NOMO-1 treated with dmso at 0.1 percent for 144 hours (cell line): ENCODE results near the gene GREM2.

Source experiments
- DNase-seq: peaks from one replicate; lab custom pipeline; 2025; ENCODE audit not compliant: unreplicated experiment; lab: John Stamatoyannopoulos, UW

The GREM2 gene

GRCh38 chr1:240610636-240611035 lies 1.3 kb downstream of the GREM2 start:
- DNase-seq, result no peak

DNA sequence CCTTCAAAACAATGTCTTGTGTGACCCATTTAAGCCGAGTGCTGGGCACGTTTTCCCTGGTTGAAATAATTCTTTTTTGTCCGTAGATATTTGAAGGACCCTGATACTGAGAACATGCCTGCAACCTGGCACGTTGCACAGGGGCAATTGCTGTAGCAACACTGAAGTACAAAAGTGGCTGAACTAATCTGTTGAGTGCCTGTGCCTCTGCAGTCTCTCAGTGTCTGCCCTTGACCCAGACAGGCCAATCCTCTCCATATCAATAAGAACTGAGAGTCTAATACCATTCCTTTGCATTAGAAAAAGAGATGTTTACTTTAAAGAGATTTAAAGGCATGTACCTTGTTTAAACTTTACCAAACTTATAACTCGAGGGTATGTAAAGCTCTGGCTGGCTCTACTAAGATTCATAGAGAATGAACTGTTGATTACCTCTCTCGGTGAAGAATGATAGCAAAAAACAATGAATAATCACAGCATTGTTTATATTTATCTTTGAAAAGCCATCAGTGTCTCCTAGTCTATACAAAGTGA lies 2.4 kb downstream of the GREM2 start:
- no peak for DNase-seq

GRCh38 chr1:240608707-240609106 lies 3.2 kb downstream of the GREM2 start:
- DNase-seq, result no peak

DNA sequence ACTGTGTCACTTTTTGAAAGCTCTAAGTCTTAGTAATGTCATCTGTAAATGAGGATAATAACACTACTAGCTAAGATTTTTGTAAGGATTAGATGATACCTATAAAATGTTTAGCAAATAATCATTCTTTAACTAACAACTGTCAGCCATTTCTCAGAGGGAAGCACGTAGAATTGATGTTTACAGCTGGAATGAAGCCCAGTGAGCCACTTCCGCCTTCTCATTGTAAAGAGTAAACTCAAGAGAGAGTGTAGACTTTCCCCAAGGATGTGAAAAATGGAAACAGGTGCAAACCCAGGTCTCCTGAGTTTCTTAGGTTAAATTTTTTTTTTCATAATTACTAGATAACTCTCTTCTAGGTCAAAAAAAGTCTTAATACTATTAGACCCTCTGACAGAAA lies 4.9 kb downstream of the GREM2 start:
- no peak for DNase-seq

GRCh38 chr1:240602189-240602588 lies 9.8 kb downstream of the GREM2 start:
- no peak for DNase-seq

- no peak for DNase-seq
Measured at GRCh38 chr1:240599830-240600229, 12.1 kb downstream of the GREM2 start.

- DNase-seq, result no peak
Measured at GRCh38 chr1:240599299-240599698, 12.7 kb downstream of the GREM2 start.

GRCh38 chr1:240598216-240599001 lies 13.5 kb downstream of the GREM2 start:
- DNase-seq, result no peak

DNA sequence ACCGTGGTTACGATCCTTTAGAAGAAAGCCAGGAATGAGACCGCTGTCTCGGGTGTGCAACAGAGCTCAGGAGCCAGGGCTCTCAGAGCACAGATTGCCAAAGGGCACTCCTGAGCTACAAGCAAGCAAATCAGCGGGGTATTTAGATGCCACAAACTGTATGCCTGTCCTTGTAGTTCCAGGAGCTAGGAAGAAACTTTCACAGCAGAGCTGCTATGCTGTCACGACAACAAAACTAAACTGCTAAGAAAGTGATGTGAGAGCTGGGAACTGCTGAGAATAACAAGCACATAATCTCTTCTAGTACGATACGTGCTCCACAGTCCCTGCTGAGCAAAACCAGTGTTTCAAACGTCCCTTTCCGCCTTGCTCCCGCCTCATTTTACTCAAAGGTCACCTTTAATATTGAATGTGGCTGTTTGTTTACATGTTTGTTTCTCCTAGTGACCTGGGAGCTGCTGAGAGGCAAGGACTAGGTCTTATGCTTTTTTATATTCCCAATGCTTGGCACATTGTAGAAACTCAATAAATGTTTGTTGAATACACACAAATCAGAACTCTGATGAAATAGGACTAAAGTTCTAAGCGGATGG lies 14.7 kb downstream of the GREM2 start:
- DNase-seq, result no peak

- DNase-seq, result no peak
Measured at GRCh38 chr1:240595476-240595875, 16.5 kb downstream of the GREM2 start.

DNA sequence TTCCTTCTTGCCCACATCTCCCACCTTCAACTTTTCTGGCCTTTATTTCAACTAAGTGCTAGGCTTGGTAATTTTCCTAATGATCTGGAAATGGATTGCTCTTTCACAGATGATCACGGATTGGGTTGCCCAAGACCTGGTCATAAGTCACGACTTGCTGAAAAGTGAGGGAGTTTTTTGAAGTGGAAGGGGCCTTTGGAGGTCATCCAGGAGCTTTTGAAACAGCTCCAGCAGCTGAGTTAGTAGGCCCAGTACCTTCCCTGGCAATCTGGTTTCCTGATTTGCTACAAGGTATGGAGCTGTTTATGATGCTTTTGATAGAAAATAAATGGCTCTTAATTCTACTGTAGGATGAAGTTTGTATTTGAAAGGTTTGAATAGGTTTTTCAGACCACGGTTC lies 20.4 kb downstream of the GREM2 start:
- no peak for DNase-seq

DNA sequence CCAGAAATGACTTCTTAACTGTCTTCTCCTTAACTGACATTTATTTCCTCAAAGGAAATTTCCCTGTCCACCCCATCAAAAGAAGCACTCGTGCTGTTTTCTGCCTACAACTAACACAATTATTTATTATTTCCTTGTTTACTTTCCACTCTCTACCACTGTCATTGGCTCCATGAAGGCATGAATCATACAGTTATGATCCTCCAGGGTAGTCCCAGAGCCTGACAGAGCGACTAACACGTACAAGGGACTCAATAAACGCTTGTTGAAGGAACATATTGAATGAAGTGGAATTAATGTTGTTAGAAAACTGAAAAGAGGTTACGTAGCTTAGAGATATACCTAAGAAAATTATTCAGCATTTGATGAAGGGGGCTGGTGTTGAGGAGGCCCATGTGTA lies 20.9 kb downstream of the GREM2 start:
- no peak for DNase-seq

DNA sequence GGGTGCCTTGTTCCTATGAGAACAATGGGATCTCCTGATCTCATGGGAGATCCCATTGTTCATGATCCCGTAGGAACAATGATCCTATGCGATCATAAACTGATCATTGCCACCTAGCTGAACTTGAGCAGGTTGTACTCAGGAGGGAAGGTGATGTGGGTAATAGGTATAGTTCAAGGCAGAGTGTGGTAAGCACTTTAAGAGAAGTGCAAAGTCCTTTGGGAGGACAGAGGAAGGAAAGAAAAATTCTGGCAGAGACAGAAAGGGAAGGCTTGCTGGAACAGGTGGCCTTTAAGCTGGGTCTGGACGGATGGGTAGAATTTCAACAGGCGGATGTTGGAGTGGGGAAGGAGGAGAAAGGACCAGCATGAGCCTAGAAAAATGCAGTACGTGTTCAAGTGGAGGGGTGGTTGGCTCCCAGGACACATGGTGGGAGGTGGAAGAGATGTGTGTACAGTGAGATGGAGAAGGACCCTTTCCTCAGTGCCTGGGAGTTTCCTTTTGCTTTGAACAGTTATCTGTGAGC lies 22.3 kb downstream of the GREM2 start:
- DNase-seq, result no peak

DNA sequence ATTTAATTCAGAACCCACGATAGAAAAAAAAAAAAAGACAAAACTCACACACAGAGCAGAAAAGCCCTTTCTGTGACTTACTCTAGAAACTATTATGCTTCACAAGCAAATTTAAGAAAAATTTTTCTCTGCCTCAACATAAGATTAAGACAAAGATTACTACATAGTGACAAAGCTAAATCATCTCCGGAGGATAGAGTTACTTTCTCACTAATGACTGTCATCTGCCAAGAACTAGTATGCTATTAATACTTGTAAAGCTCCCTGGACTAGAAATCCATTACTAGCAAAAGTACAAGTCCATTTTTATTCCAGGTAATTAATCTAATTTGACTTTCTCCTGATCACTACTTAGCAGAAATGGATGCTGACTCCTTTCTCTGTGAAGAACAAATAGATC lies 25.9 kb downstream of the GREM2 start:
- no peak for DNase-seq

GRCh38 chr1:240582953-240583352 lies 29.0 kb downstream of the GREM2 start:
- DNase-seq, result no peak

DNA sequence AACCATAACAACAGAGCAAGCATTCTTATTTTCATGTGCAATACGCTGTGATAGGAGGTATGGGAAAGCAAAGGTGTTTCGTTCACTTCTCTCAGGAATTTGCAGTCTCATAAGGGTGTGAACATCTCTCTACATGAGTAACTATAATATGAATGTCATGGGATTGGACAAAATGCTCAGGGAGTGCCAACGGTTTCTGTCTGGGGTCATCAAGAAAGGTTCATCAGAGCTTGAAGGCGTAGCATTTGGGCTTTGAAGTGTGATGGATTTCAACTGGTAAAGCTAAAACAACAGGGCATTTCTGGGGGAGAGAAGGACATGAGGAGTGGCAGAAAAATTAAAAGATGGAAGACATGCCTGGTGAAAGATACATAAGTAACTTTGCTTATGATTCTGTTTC lies 32.4 kb downstream of the GREM2 start:
- DNase-seq, result no peak

GRCh38 chr1:240577095-240577494 lies 34.9 kb downstream of the GREM2 start:
- DNase-seq, result no peak

GRCh38 chr1:240575981-240576662 lies 35.8 kb downstream of the GREM2 start:
- DNase-seq, result peak; percentile 4

DNA sequence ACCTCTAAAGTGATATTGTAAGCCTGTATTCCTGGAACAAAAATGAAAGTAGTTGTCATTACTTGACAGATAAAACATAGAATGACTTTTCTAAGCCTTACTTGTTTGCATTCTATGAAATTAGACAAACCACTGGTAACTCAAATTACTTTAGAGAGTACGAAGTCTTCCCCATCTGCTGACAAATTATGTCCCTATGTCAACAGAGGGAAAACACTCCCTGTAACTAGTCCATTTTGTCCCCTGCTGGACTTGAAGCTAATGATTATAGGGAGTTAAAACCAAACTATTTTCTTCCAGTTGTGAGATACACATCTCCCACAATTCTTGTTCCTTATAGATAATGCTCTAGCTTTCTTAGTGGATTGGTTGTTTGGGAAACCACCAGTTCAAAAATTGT lies 39.6 kb downstream of the GREM2 start:
- DNase-seq, result no peak

GRCh38 chr1:240571782-240572181 lies 40.2 kb downstream of the GREM2 start:
- DNase-seq, result no peak

DNA sequence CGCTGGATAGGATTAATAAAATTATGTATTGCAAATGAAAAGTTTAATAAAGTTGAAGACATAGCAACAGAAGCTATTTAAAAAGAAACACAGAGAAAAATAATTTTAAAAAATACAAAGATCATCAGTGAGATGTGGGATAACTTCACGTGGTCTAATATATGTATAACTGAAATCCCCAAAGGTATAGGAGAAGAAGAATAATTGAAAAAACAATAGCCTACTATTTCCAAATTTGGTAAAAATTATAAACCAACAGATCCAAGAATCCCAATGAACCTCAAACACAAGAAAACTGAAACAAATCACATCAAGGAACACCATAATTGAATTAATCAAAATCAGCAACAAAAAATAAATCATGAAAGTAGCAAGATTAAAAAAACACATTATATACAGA lies 44.9 kb downstream of the GREM2 start:
- DNase-seq, result no peak

DNA sequence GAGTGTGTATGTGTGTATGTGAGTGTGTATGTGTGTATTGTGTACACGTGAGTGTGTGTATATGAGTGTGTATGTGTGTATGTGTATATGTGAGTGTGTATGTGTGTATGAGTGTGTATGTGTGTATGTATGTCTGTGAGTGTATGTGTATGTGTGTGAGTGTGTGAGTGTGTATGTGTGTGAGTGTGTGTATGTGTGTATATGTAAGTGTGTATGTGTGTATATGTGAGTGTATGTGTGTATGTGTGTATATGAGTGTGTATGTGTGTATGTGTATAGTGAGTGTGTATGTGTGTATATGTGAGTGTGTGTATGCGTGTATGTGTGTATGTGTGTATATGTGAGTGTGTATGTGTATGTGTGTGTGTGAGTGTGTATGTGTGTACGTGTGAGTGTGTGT lies 49.2 kb downstream of the GREM2 start:
- DNase-seq, result no peak
